NCI-H1092 treated with DMSO at 0.1 percent for 48 hours (cell line): ENCODE results near the gene PLCB1.
A peak's percentile ranks its signal among the peaks of the same experiment; 100 is the strongest.

ENCODE experiments used
- DNase-seq: peaks from one replicate; lab custom pipeline; 2025; lab: John Stamatoyannopoulos, UW

Gene PLCB1

GRCh38 chr20:8880085-8880853, 748.2 kb downstream of the PLCB1 start:
- no peak for DNase-seq

GRCh38 chr20:8891039-8891438, 759.0 kb downstream of the PLCB1 start:
- DNase-seq = no peak

- DNase-seq = no peak
These were observed 763.4 kb downstream of the PLCB1 start for GRCh38 chr20:8895472-8895871.

- DNase-seq = no peak
These were observed 766.8 kb downstream of the PLCB1 start for GRCh38 chr20:8898823-8899222.

GRCh38 chr20:8901237-8902025, 769.4 kb downstream of the PLCB1 start:
- no peak for DNase-seq

- DNase-seq = peak; percentile 24
These were observed 771.9 kb downstream of the PLCB1 start for GRCh38 chr20:8903655-8904605.

GRCh38 chr20:8909596-8909995, 777.5 kb downstream of the PLCB1 start:
- no peak for DNase-seq

GRCh38 chr20:8912096-8912495, 780.0 kb downstream of the PLCB1 start:
- no peak for DNase-seq

- no peak for DNase-seq
These were observed 780.7 kb downstream of the PLCB1 start for GRCh38 chr20:8912731-8913130.

- DNase-seq = no peak
These were observed 781.4 kb downstream of the PLCB1 start for GRCh38 chr20:8913456-8913855.

GRCh38 chr20:8914421-8914820, 782.4 kb downstream of the PLCB1 start:
- no peak for DNase-seq

- no peak for DNase-seq
These were observed 785.0 kb downstream of the PLCB1 start for GRCh38 chr20:8917084-8917483.

- DNase-seq = no peak
These were observed 786.1 kb downstream of the PLCB1 start for GRCh38 chr20:8918145-8918544.

- no peak for DNase-seq
These were observed 792.5 kb downstream of the PLCB1 start for GRCh38 chr20:8924539-8924938.

GRCh38 chr20:8930726-8931125, 798.7 kb downstream of the PLCB1 start:
- no peak for DNase-seq

- no peak for DNase-seq
These were observed 800.4 kb downstream of the PLCB1 start for GRCh38 chr20:8932192-8933165.

- DNase-seq = no peak
These were observed 801.3 kb downstream of the PLCB1 start for GRCh38 chr20:8933381-8933807.

GRCh38 chr20:8934362-8934761, 802.3 kb downstream of the PLCB1 start:
- no peak for DNase-seq
